HepG2 (cell line): Measurements from ENCODE around the gene UNG.

Experiments used
- POLR2AphosphoS5 ChIP-seq: IDR thresholded peaks from 2 replicates; pipeline ENCODE4 v1.6.1; 2012; ENCODE audit warnings: low read depth, low read length
- SNAPC5 ChIP-seq: sonication (generic); formaldehyde crosslinking; IDR thresholded peaks from 2 replicates; pipeline ENCODE4 v1.8.1; 2023; ENCODE audit warnings: mild to moderate bottlenecking, missing genetic modification reagents, borderline replicate concordance
- SP2 ChIP-seq: sonication (generic); formaldehyde crosslinking; IDR thresholded peaks from 2 replicates; pipeline ENCODE4 v1.5.1; 2020; ENCODE audit warnings: mild to moderate bottlenecking, missing genetic modification reagents
- SUZ12 ChIP-seq: fragments of 150-350 bp; IDR thresholded peaks from 2 replicates; pipeline ENCODE4 v1.6.1; 2014; ENCODE audit warnings: low read depth, low read length
- ZNF576 ChIP-seq: sonication (generic); formaldehyde crosslinking; IDR thresholded peaks from 2 replicates; pipeline ENCODE4 v1.4.0; 2020; ENCODE audit warnings: mild to moderate bottlenecking, missing genetic modification reagents
- ZNF777 ChIP-seq: sonication (generic); formaldehyde crosslinking; IDR thresholded peaks from 2 replicates; pipeline ENCODE4 v1.4.0; 2020; ENCODE audit warnings: missing genetic modification reagents

- TF ChIP-seq ZNF777 (CRISPR knock-in tag), result no peak
- TF ChIP-seq POLR2AphosphoS5, result no peak
- TF ChIP-seq SNAPC5 (CRISPR knock-in tag), result no peak
- TF ChIP-seq SUZ12, result no peak
- TF ChIP-seq SP2 (CRISPR knock-in tag), result no peak
- no peak for TF ChIP-seq ZNF576 (CRISPR knock-in tag)
Measured at GRCh38 chr12:109054520-109054919, 42.9 kb upstream of the UNG start.
